NCI-H226 (cell line): ENCODE measurements around the gene OTOG.
A peak's percentile ranks its signal among the peaks of the same experiment; 100 is the strongest.

Experiments
- DNase-seq: peaks from one replicate; pipeline ENCODE4 v3.0.0-alpha.2; 2015

OTOG gene

GRCh38 chr11:17521106-17521900, 25.8 kb upstream of the OTOG start:
- DNase-seq, result no peak

GRCh38 chr11:17522655-17523054, 24.4 kb upstream of the OTOG start:
- DNase-seq, result no peak

- no peak for DNase-seq
These were observed 22.8 kb upstream of the OTOG start for GRCh38 chr11:17524221-17524620.

- DNase-seq, result no peak
These were observed 21.5 kb upstream of the OTOG start for GRCh38 chr11:17525570-17525969.

- no peak for DNase-seq
These were observed 20.7 kb upstream of the OTOG start for GRCh38 chr11:17526326-17526725.

GRCh38 chr11:17526931-17527627, 20.0 kb upstream of the OTOG start:
- DNase-seq, result no peak

- DNase-seq, result no peak
These were observed 19.4 kb upstream of the OTOG start for GRCh38 chr11:17527628-17527995.

- peak; percentile 24 for DNase-seq
These were observed 18.8 kb upstream of the OTOG start for GRCh38 chr11:17528181-17528691.

GRCh38 chr11:17528906-17529843, 17.9 kb upstream of the OTOG start:
- no peak for DNase-seq

- no peak for DNase-seq
These were observed 17.2 kb upstream of the OTOG start for GRCh38 chr11:17529844-17530185.

GRCh38 chr11:17531071-17531600, 15.9 kb upstream of the OTOG start:
- DNase-seq, result no peak

GRCh38 chr11:17531636-17532113, 15.4 kb upstream of the OTOG start:
- DNase-seq, result peak; percentile 88

- DNase-seq, result no peak
These were observed 14.3 kb upstream of the OTOG start for GRCh38 chr11:17532784-17533183.

- no peak for DNase-seq
These were observed 13.7 kb upstream of the OTOG start for GRCh38 chr11:17533341-17533740.

- no peak for DNase-seq
These were observed 13.2 kb upstream of the OTOG start for GRCh38 chr11:17533778-17534415.

GRCh38 chr11:17535488-17535887, 11.6 kb upstream of the OTOG start:
- DNase-seq, result no peak

GRCh38 chr11:17537261-17537660, 9.8 kb upstream of the OTOG start:
- DNase-seq, result no peak

GRCh38 chr11:17538054-17538453, 9.0 kb upstream of the OTOG start:
- DNase-seq, result no peak

- no peak for DNase-seq
These were observed 8.3 kb upstream of the OTOG start for GRCh38 chr11:17538731-17539130.

- no peak for DNase-seq
These were observed 6.3 kb upstream of the OTOG start for GRCh38 chr11:17540807-17541206.

GRCh38 chr11:17541330-17541885, 5.7 kb upstream of the OTOG start:
- no peak for DNase-seq

GRCh38 chr11:17542249-17542648, 4.8 kb upstream of the OTOG start:
- no peak for DNase-seq
